Psoas muscle (tissue), 8 donors: Measurements from ENCODE around the gene GTPBP1. TPM values are rescaled to one million over a fixed set of nuclear protein-coding genes. Genes with fewer than 3 reads are reported as not detected.

ENCODE experiments used
- ATAC-seq, 4 donors: fragments of 200-7000 bp; cut with Tn5 transposase; one replicate each; pipeline ENCODE4 v1.9.1; 2020; ENCODE audit warnings: moderate library complexity in 3 of 4, mild to moderate bottlenecking in 2 of 4
- DNase-seq, 2 donors: peaks; one replicate each; pipeline ENCODE4 v3.0.0-alpha.2; 2020
- H3K27ac ChIP-seq: fragments of 200-600 bp; one replicate; pipeline ENCODE4 v1.8.0; 2022
- H3K27me3 ChIP-seq, 3 donors: fragments of 200-600 bp in 1 of 3; one replicate each; pipeline versions ENCODE4 v1.6.1 to v1.8.0; 2013 to 2022; ENCODE audit warnings: low read length in 2 of 3, mild to moderate bottlenecking in 2 of 3, moderate library complexity in 1 of 3; ENCODE audit not compliant: insufficient read depth in 3 of 3
- H3K36me3 ChIP-seq, 2 donors: fragments of 200-600 bp in 1 of 2; one replicate each; pipeline versions ENCODE4 v1.6.1 to v1.8.0; 2013 to 2022; ENCODE audit warnings: low read depth in 1 of 2, mild to moderate bottlenecking in 1 of 2, moderate library complexity in 1 of 2; ENCODE audit not compliant: insufficient read depth in 1 of 2
- H3K4me1 ChIP-seq: fragments of 200-600 bp; one replicate; pipeline ENCODE4 v1.8.0; 2022
- H3K4me3 ChIP-seq: fragments of 200-600 bp; one replicate; pipeline ENCODE4 v1.8.0; 2022; ENCODE audit warnings: mild to moderate bottlenecking
- H3K9me3 ChIP-seq: fragments of 200-600 bp; one replicate; pipeline ENCODE4 v1.8.0; 2022
- WGBS, 3 donors: extraction: QIAGEN DNeasy Blood & Tissue Kit; methylation state at CpG; one replicate each; pipeline versions ENCODE4 v1.1.6 to v1.1.7; 2013; 5-methylcytosine and 5-hydroxymethylcytosine counted together
- intact Hi-C, 2 donors: fragments of 100-400 bp; cut with DNase I; formaldehyde crosslinking; loops; one replicate each; pipeline versions ENCODE4 v1.11.0 to v1.14.2; 2022
- polyA plus RNA-seq, 3 donors: library from polyadenylated mRNA; stranded (reverse); fragments of 200-250 nt; gene quantifications; one replicate each; pipeline ENCODE4 v1.2.3, GENCODE V29; 2013
- total RNA-seq, 4 donors: library from RNA; stranded (reverse); fragmentation: NEBNext Ultra II Directional in 2 of 4; extraction: Animal tissue kit (Norgen Biotek cat#: 25700) in 2 of 4; gene quantifications; one replicate each; pipeline versions ENCODE4 v1.2.1 to v1.2.4, GENCODE V29; 2021 to 2023
- TF ChIP-seq, protein P1 (sequence below): fragments of 200-600 bp; IDR thresholded peaks from one replicate; pipeline ENCODE4 v1.8.0; 2022; ENCODE audit warnings: antibody characterized with exemption
- donor health status: healthy with polysubstance abuse.
- donor health status: DM: no; HTN: no; CAD: no; lungs with moderate emphysema.
- donor health status: Bipolar disorder and iron deficiency.
- donor health status: healthy.
- donor health status: DM: yes; HTN: yes; CAD: no.
- donor health status: DM: no; HTN: no; CAD: no.
- donor health status: DM: no; HTN: no; CAD: no.
- donor health status: DM: yes; HTN: yes; CAD: no.

Gene GTPBP1
- total and polyA plus RNA-seq, 7 donors: 16.4 to 46.1 (median 24.3) TPM

DNA sequence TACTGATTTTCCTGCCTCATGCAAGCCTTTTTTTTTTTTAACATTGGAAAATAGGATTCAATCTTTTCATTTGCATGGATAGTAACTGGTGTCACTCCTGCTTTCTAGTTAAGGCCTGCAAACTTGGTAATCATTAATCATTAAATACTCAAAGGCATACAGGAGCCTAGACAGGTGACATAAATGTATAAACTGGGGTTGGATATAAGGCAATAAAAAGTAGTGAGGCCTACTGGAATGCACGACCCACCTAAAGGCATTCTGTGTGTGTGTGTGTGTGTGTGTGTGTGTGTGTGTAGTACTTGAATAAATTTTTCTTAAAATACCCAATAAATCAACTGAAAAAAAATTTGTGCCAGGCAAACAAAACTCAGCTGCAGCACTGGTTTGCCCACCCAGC lies 16.1 kb upstream of the GTPBP1 start:
- DNase-seq (no peak), ATAC-seq (no peak)
- no peaks in the 10 kb centered on the region for H3K4me1 ChIP-seq
- H3K27ac ChIP-seq: no peak overlapping the region
- no peaks in the 10 kb centered on the region for H3K27me3 ChIP-seq
- H3K4me3 ChIP-seq: no peak overlapping the region
- WGBS, 3 donors: 51 to 79% (median 77%) methylated on average over 1 of the region's 1 CpG
- TF ChIP-seq, protein P1, sequence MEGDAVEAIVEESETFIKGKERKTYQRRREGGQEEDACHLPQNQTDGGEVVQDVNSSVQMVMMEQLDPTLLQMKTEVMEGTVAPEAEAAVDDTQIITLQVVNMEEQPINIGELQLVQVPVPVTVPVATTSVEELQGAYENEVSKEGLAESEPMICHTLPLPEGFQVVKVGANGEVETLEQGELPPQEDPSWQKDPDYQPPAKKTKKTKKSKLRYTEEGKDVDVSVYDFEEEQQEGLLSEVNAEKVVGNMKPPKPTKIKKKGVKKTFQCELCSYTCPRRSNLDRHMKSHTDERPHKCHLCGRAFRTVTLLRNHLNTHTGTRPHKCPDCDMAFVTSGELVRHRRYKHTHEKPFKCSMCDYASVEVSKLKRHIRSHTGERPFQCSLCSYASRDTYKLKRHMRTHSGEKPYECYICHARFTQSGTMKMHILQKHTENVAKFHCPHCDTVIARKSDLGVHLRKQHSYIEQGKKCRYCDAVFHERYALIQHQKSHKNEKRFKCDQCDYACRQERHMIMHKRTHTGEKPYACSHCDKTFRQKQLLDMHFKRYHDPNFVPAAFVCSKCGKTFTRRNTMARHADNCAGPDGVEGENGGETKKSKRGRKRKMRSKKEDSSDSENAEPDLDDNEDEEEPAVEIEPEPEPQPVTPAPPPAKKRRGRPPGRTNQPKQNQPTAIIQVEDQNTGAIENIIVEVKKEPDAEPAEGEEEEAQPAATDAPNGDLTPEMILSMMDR: no peak
- intact Hi-C loops: loop anchor here in 1 of 2 donors (10.0 kb wide), 1 partner anchor 185 kb away; the partner anchor contains the start of gene DDX17
- peaks cover 13 to 85% of the 10 kb centered on the region in 2 donors for H3K36me3 ChIP-seq
- no peaks in the 10 kb centered on the region for H3K9me3 ChIP-seq

DNA sequence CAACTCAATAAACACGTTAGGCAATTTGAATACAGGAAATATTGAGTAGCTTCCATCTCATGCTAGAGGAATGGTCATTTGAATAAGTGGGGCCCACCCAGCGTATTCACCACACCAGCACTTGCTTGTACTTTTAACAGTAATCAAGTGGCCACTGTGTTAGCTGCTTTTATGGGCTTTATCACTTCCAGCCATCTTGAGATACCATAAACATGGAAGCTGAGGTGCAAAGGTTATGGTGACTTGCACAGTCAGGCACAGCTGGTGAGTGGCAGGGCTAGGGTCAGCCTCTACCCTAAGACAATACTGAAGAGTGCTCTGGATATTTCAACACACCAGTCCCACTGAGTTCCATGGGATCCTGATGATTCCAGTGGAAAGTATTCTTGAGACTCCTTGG lies 11.7 kb upstream of the GTPBP1 start:
- Histone ChIP-seq H3K4me1 (peaks cover 28% of the 10 kb centered on the region), H3K27me3 (no peaks in the 10 kb centered on the region), H3K4me3 (no peak overlapping the region), H3K9me3 (no peaks in the 10 kb centered on the region), H3K27ac (no peak overlapping the region), H3K36me3 (peaks cover 4 to 65% of the 10 kb centered on the region in 2 donors)
- intact Hi-C loops: no loop called here
- TF ChIP-seq, protein P1: no peak
- DNase-seq (no peak), ATAC-seq (no peak)
- WGBS, 3 donors: 85 to 92% (median 85%) methylated on average over 2 of the region's 2 CpGs

DNA sequence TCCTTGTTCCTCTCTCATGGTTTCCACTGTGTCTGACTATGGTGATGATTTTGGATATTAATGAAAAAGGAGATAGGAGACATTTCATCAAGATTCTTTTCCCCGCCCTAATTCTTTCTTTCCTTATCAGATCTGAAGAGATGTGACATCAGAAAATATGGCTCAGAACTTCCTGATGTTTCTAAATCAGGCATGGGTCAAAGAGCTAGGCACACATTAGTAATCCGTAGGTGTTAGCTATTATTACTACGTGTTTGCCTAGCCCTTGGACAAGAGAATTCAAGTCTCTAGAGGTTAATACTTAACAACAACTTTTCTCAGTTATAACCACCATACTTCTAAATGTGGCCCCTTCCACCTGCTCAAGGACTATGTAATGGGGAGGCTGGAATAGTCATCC lies 10.8 kb upstream of the GTPBP1 start:
- H3K4me1 ChIP-seq: peaks cover 37% of the 10 kb centered on the region
- H3K27me3 ChIP-seq: no peaks in the 10 kb centered on the region
- TF ChIP-seq, protein P1: no peak
- peaks cover 4 to 58% of the 10 kb centered on the region in 2 donors for H3K36me3 ChIP-seq
- no peak overlapping the region for H3K4me3 ChIP-seq
- 74 to 89% (median 81%) methylated on average over 3 of the region's 3 CpGs for WGBS, 3 donors
- ATAC-seq (no peak), DNase-seq (no peak)
- intact Hi-C loops: no loop called here
- no peak overlapping the region for H3K27ac ChIP-seq
- H3K9me3 ChIP-seq: no peaks in the 10 kb centered on the region

DNA sequence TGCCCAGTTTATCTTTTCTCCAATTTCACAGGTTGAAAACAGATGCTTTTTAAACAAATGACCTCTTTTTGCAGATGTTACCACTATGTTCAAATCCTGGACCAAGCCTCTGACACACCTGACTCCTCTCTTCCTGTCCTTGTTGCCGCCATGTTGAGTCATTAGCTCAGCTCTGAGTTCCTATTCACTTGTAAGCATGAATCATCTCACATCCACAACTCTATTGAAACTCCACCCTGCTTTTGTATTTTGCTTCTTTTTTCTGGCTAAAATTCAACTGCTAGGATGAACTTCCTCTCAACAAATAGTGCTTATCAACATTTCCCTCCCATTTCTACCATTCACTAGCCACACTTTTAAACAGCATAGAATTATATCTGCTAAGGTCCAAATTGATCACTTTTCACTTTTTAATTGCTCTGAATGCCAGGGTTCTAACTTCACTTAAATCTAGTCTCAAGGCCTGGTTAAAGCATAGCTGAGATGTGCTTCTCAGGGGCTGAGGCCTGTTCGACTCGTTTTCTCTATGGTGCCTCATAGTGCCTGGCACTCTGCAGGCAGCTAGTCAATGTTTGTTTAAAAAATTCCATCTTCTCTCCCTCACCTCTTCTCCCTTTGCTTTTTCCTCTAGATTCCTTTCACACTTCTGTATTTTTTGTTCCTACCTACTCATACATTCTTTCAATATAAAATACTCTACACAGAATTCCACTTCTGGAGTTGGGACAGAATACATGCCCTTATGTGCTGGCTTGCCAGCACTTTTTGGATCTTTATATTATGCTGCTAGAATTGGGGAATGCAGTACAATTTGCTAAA lies 8.9 kb upstream of the GTPBP1 start:
- Histone ChIP-seq H3K27me3 (no peaks in the 10 kb centered on the region), H3K9me3 (no peaks in the 10 kb centered on the region), H3K4me3 (peak overlapping the region; percentile 94), H3K4me1 (peaks cover 44% of the 10 kb centered on the region), H3K36me3 (peaks cover 4 to 40% of the 10 kb centered on the region in 2 donors), H3K27ac (peak overlapping the region; percentile 58)
- 52 to 62% (median 56%) methylated on average over 3 of the region's 3 CpGs for WGBS, 3 donors
- no peak for DNase-seq
- TF ChIP-seq, protein P1: no peak
- ATAC-seq: no peak
- intact Hi-C loops: no loop called here
